ENCODE results near the gene C7.

C7 gene

DNA sequence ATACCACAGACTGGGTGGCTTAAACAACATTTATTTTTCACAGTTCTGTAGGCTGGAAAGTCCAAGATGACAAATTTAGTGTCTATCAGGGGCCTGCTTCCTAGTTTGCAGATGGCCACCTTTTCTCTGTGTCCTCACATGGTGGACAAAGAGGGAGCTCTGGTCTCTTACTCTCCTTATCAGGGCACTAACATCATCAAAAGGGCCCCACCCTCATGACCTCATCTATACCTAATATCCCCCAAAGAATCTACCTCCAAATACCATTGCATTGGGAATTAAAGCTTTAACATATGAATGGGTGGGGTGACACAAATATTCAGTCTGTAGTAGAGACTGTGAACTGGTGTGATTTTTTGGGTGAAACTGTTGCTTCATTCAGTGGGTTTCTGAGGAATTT lies 78.1 kb downstream of the C7 start:
- TF ChIP-seq, protein P1, sequence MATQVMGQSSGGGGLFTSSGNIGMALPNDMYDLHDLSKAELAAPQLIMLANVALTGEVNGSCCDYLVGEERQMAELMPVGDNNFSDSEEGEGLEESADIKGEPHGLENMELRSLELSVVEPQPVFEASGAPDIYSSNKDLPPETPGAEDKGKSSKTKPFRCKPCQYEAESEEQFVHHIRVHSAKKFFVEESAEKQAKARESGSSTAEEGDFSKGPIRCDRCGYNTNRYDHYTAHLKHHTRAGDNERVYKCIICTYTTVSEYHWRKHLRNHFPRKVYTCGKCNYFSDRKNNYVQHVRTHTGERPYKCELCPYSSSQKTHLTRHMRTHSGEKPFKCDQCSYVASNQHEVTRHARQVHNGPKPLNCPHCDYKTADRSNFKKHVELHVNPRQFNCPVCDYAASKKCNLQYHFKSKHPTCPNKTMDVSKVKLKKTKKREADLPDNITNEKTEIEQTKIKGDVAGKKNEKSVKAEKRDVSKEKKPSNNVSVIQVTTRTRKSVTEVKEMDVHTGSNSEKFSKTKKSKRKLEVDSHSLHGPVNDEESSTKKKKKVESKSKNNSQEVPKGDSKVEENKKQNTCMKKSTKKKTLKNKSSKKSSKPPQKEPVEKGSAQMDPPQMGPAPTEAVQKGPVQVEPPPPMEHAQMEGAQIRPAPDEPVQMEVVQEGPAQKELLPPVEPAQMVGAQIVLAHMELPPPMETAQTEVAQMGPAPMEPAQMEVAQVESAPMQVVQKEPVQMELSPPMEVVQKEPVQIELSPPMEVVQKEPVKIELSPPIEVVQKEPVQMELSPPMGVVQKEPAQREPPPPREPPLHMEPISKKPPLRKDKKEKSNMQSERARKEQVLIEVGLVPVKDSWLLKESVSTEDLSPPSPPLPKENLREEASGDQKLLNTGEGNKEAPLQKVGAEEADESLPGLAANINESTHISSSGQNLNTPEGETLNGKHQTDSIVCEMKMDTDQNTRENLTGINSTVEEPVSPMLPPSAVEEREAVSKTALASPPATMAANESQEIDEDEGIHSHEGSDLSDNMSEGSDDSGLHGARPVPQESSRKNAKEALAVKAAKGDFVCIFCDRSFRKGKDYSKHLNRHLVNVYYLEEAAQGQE (IDR thresholded peaks at IDR 0.05; ENCODE audit: insufficient read depth in 1 of 2, low read depth in 2 of 2, low read length in 2 of 2): no peak
- TF ChIP-seq TAF1 (IDR thresholded peaks at IDR 0.05; ENCODE audit: borderline replicate concordance, insufficient read depth, low read length): no peak
- TF ChIP-seq SIN3A (IDR thresholded peaks at IDR 0.05; ENCODE audit: borderline replicate concordance, insufficient read depth, low read length): no peak
- TF ChIP-seq POLR2AphosphoS5 (IDR thresholded peaks at IDR 0.05; ENCODE audit: low read depth, low read length): no peak
- no peak for TF ChIP-seq FOXP2 (optimal IDR thresholded peaks at IDR 0.05; ENCODE audit: borderline replicate concordance, extremely low read depth, extremely low read length, insufficient read depth)

DNA sequence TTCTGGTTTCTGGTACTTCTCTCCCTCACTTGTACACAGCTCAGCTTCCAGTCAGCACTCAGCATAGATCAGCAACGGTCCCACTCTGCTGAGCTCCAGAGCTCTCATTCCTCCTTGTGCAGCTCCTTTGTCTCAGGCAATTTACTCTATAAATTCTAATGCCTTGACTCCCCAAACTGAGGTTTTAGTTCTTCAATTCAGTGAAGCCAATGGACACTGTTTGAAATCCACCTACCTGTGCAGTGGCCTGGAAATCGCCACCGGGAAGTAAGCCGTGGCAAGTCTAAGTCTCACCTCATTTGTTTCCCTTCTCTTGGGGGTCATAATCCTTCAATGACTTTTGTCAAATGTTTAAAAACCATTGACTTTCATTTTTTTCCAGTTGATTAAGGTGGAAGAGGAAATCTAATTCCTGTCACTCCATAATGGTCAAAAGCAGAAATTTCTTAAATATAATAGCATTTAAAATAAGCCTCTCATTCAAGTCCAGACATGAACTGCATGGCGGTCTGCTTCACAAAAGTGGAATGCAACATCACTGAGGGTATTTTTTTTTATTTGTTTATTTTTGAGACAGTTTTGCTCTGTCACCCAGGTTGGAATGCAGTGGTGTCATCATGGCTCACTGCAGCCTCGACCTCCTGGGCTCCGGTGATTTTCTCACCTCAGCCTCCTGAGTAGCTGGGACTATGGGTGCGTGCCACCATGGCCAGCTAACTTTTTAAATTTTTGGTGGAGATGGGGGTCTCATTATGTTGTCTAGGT lies 79.6 kb downstream of the C7 start:
- TF ChIP-seq SIN3A (IDR thresholded peaks at IDR 0.05; ENCODE audit: borderline replicate concordance, insufficient read depth, low read length) (no peak), TAF1 (IDR thresholded peaks at IDR 0.05; ENCODE audit: borderline replicate concordance, insufficient read depth, low read length) (no peak), FOXP2 (optimal IDR thresholded peaks at IDR 0.05; ENCODE audit: borderline replicate concordance, extremely low read depth, extremely low read length, insufficient read depth) (no peak), POLR2AphosphoS5 (IDR thresholded peaks at IDR 0.05; ENCODE audit: low read depth, low read length) (no peak)
- TF ChIP-seq, protein P1 (IDR thresholded peaks at IDR 0.05; ENCODE audit: insufficient read depth in 1 of 2, low read depth in 2 of 2, low read length in 2 of 2): no peak

DNA sequence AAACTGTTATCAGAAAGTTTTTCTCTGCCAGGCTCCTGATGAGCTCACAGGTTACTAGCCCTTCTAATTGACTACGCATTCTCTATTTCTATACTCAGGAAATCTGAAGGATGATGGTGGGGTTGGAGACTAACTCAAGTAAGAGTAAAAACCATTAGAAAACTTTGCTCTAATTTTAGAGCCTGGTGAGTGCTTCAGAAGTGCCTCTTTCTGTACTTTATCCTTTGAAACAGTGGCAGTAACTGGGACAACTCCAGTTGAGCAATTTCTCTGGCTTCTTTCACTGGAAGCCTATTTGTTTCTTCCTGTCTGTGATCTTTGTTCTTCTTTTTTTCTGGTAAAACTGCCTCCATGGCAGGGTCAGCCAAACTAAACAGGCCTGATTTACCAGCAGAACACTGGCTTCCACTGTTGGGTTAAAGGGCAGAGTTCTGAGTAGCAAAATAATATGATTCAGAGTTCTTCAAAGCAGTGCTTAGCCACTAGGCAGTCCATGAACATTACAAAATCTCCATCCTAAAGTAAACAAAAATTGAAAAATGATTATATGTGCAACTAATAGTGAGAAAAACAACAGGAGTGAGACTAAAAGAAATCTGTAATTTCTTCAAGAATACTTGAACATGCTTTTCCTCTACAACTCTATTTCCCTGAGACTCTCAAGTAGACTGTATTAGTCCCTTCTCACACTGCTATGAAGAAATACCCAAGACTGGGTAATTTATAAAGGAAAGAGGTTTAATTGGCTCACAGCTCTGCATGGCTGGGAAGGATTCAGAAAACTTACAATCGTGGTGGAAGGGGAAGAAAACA lies 82.1 kb downstream of the C7 start:
- TF ChIP-seq POLR2AphosphoS5 (IDR thresholded peaks at IDR 0.05; ENCODE audit: low read depth, low read length): no peak
- no peak for TF ChIP-seq FOXP2 (optimal IDR thresholded peaks at IDR 0.05; ENCODE audit: borderline replicate concordance, extremely low read depth, extremely low read length, insufficient read depth)
- TF ChIP-seq, protein P1 (IDR thresholded peaks at IDR 0.05; ENCODE audit: insufficient read depth in 1 of 2, low read depth in 2 of 2, low read length in 2 of 2): no peak
- no peak for TF ChIP-seq TAF1 (IDR thresholded peaks at IDR 0.05; ENCODE audit: borderline replicate concordance, insufficient read depth, low read length)
- no peak for TF ChIP-seq SIN3A (IDR thresholded peaks at IDR 0.05; ENCODE audit: borderline replicate concordance, insufficient read depth, low read length)

DNA sequence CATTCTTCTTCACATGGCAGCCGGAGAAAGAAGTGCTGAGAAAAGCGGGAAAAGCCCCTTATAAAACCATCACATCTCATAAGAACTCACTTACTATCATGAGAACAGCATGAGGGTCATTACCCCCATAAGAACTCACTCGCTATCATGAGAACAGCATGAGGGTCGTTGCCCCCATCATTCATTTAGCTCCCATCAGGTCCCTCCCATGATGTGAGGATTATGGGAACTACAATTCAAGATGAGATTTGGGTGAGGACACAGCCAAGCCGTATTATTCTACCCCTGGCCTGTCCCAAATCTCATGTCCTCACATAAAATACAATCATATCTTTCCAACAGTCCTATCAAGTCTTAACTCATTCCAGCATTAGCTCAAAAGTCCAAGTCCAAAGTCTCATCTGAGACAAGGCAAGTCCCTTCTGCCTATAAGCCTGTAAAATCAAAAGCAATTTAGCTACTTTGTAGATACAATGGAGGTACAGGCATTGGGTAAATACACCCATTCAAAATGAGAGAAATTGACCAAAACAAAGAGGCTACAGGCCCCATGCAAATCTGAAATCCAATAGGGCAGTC lies 82.8 kb downstream of the C7 start:
- no peak for TF ChIP-seq FOXP2 (optimal IDR thresholded peaks at IDR 0.05; ENCODE audit: borderline replicate concordance, extremely low read depth, extremely low read length, insufficient read depth)
- TF ChIP-seq POLR2AphosphoS5 (IDR thresholded peaks at IDR 0.05; ENCODE audit: low read depth, low read length): no peak
- TF ChIP-seq SIN3A (IDR thresholded peaks at IDR 0.05; ENCODE audit: borderline replicate concordance, insufficient read depth, low read length): no peak
- TF ChIP-seq, protein P1 (IDR thresholded peaks at IDR 0.05; ENCODE audit: insufficient read depth in 1 of 2, low read depth in 2 of 2, low read length in 2 of 2): no peak
- no peak for TF ChIP-seq TAF1 (IDR thresholded peaks at IDR 0.05; ENCODE audit: borderline replicate concordance, insufficient read depth, low read length)

Measured in PFSK-1 (cell line).